GM18909 (cell line): Measurements from ENCODE around the gene KCNAB1.
A peak's percentile ranks its signal among the peaks of the same experiment; 100 is the strongest.

ENCODE experiments used
- ATAC-seq: cut with Tn5 transposase; IDR thresholded peaks from one replicate; pipeline ENCODE4 v1.9.1; 2021; ENCODE audit warnings: mild to moderate bottlenecking; ENCODE audit not compliant: unreplicated experiment, poor library complexity

KCNAB1 gene

DNA sequence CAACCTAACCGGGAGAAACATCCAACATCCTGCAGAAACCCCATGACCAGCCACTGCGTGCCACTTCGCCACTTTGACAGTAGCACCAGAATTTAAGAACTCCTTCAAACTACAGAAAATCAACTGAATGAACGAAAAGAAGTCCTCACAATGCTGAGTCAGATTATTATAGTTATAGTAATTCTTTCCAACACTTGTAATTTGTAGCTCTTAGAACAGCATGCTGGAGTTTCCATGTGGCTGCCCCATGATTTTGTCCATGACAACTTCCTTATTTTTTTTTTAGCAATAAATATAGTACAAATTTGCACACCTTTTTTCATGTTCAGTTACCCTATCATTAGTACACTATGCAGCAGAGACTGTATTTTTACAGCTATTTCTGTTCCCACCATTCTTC is 460.7 kb downstream of the KCNAB1 start:
- no peak for ATAC-seq

- ATAC-seq: no peak
Observed at GRCh38 chr3:156581954-156582353, 461.6 kb downstream of the KCNAB1 start.

GRCh38 chr3:156582532-156583183 is 462.3 kb downstream of the KCNAB1 start:
- peak; percentile 79 for ATAC-seq

DNA sequence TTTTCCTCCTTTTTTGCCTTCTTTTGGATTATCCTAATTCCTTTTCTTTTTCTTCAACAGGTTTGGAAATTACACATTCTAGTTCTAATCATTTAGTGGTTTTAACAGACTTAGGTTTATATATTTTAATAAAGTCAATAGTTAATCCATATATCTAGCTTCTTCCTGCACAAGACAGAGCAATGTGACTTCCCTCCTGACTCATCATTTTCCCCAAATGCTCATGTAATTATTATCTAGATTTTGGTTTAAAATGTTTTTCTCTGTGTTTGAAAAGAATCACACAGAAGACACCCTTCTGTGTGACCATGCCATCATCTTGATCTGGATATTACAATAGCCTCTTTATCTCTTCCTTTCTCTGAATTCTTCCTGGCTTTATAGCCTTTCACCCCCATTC is 463.1 kb downstream of the KCNAB1 start:
- no peak for ATAC-seq

DNA sequence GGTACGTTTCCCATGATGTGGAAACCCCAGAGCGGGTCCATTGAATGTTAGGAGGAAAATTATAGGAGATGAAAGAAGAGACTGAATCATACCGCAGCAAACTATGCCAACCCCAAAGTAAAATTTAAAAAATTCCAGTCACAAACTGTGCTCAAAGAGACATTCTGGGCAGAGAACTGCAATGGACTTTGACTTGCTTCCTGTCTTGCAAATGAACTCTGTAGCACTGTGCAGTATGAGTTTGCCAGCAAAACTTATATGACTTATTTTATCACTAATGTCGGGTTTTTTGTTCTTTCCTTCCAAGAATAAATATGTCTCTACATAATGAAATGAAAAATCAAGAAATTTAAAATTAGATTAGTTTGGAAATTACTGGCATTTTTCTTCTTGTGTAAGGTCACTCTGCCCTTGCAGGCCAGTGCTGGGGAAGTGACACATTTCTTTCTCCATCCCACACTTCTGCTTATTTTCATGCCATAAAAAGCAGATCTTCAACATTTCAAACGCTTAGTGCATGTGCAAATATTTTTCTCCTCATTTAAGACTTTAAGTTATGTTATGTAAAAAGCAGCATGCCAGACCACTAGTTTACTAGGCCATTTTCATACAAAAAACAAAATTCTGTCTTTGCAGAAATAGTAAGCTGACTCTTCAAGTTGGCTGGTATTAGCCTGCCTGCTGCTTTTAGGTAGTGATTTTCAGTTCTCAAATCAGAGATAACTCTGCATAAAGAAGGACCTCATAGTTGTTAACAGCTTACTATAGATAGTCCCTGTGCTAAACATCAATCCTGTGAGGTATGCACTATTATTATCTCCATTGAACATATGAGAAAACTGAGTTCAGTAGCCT is 466.8 kb downstream of the KCNAB1 start:
- peak; percentile 46 for ATAC-seq

GRCh38 chr3:156587760-156588069 is 467.3 kb downstream of the KCNAB1 start:
- peak; percentile 9 for ATAC-seq
